Gastrocnemius medialis (tissue), 4 donors: Measurements from ENCODE around the gene CSNK2A2.

Experiments
- CTCF ChIP-seq, 5 experiments: fragments of 450-650 bp in 3 of 5; fragments of 200-600 bp in 2 of 5; sonication (generic) in 2 of 5; IDR thresholded peaks in 4 of 5; conservative IDR thresholded peaks in 1 of 5; 1 replicate in 4 of 5; 2 replicates in 1 of 5; pipeline ENCODE4 v1.5.1; 2016 to 2019; ENCODE audit warnings: antibody characterized with exemption in 5 of 5, mild to moderate bottlenecking in 3 of 5, moderate library complexity in 3 of 5
- POLR2A ChIP-seq, 2 donors: fragments of 450-650 bp; IDR thresholded peaks; one replicate each; pipeline ENCODE4 v1.6.1; 2017; ENCODE audit warnings: antibody characterized with exemption in 2 of 2, mild to moderate bottlenecking in 2 of 2, moderate library complexity in 2 of 2

GRCh38 chr16:58212824-58213655 is 15.1 kb upstream of the CSNK2A2 start:
- no peak for TF ChIP-seq CTCF (IDR thresholded peaks at IDR 0.05 in 4 of 5, conservative IDR thresholded peaks at IDR 0.05 in 1 of 5)
- TF ChIP-seq POLR2A (IDR thresholded peaks at IDR 0.05) = no peak
